ENCODE results near the gene RCE1.
"Not testable (repeated sequence)": the region's sequence is repeated elsewhere in the genome, so short reads cannot be mapped to it uniquely, and the experiment has no call there.

RCE1 gene, protein sequence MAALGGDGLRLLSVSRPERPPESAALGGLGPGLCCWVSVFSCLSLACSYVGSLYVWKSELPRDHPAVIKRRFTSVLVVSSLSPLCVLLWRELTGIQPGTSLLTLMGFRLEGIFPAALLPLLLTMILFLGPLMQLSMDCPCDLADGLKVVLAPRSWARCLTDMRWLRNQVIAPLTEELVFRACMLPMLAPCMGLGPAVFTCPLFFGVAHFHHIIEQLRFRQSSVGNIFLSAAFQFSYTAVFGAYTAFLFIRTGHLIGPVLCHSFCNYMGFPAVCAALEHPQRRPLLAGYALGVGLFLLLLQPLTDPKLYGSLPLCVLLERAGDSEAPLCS

GRCh38 chr11:66842896-66843775 lies at the start of gene RCE1:
RCE1 (plus strand) TSS chr11:66843441; CDS start chr11:66843456, 15 bp downstream.
- DNase-seq = peak; percentile 86

GRCh38 chr11:66799815-66800214 lies 43.4 kb upstream of the RCE1 start:
- DNase-seq = not testable (repeated sequence)

DNA sequence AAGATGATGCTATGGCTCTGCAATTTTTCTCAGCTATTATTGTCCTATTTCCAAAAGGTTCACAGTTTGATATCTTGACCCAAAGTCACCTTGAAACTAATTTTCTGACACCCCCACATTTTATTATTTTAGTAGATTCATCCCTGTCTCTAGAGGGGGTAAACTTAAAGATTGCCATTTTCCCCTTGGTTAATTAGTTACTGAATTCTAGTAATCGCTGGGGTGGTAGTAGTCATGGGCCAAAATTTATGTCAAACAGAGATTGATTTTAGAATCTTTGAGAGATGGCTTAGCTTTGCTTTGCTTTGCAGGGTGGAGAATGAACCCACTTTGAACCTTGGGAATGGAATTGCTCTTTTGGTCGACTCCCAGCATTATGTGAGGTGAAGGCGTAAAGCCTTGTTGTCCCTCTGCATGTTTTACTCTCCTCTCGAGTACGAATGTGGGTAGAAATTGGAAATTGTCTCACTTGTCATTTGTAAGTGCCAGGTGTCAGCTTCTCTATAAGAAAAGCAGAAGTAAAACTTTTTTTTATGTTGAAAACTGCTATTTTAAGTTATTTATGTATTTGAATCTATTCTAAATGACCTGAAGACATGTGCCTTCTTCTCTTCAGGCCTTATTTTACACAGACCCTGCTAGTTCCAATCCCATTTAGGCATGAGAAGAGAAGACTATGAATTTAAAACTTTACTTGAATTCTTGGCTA lies 42.4 kb upstream of the RCE1 start:
- no peak for DNase-seq

GRCh38 chr11:66809592-66809991 lies 33.6 kb upstream of the RCE1 start:
- no peak for DNase-seq

- DNase-seq = no peak
Measured at GRCh38 chr11:66810576-66811185, 32.6 kb upstream of the RCE1 start.

GRCh38 chr11:66814678-66815077 lies 28.6 kb upstream of the RCE1 start:
- no peak for DNase-seq

GRCh38 chr11:66815646-66816045 lies 27.6 kb upstream of the RCE1 start:
- no peak for DNase-seq

- DNase-seq = no peak
Measured at GRCh38 chr11:66818231-66818955, 24.8 kb upstream of the RCE1 start.

- DNase-seq = no peak
Measured at GRCh38 chr11:66820381-66820780, 22.9 kb upstream of the RCE1 start.

DNA sequence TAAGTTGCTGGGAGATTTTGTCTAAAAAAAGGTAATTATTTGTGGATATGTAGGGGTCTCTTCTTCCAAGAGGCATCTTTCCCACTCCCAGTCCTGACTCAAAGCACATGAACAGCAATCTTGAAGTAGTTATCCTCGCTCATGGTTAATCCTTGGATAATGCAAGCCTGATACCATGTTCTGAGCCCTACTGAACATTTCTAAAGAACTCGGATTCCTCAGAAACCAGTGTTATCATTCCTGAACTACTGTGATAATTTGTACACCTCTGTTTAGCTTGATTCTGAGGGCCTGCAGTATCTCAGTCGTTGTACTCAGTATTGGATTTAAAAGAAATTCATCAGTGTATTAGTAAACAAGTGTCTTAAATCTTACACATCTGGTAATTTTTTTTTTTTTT lies 22.3 kb upstream of the RCE1 start:
- DNase-seq = no peak

DNA sequence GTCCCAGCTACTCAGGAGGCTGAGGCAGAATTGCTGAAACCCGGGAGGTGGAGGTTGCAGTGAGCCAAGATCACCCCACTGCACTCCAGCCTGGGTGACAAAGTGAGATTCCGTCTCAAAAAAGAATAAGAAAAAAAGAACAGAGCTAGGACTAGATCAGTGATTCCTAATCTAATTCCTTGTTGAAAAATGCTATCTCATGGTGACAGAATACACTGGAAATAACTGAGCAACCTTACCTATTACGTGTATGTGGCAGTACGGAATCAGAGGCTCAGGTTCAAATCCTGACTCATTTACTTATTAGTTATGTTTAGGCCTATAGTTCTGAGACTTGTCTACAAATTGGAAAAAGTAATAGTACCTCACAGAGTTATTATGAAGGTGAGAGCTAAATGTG lies 19.5 kb upstream of the RCE1 start:
- no peak for DNase-seq

GRCh38 chr11:66824573-66824972 lies 18.7 kb upstream of the RCE1 start:
- not testable (repeated sequence) for DNase-seq

DNA sequence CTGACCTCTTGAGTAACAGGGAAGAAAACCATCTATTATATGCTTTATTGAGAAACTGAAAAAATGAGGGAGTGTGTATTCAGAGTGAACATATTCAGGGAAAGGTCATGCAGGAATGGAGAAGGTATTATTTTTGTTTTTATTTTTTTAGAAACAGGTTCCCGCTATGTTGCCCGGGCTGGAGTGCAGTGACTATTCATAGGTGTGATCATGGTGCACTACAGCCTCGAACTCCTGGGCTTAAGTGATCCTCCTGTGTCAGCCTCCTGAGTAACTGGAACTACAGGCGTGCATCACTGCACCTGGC lies 8.7 kb upstream of the RCE1 start:
- DNase-seq = no peak

GRCh38 chr11:66834943-66835342 lies 8.3 kb upstream of the RCE1 start:
- DNase-seq = no peak

DNA sequence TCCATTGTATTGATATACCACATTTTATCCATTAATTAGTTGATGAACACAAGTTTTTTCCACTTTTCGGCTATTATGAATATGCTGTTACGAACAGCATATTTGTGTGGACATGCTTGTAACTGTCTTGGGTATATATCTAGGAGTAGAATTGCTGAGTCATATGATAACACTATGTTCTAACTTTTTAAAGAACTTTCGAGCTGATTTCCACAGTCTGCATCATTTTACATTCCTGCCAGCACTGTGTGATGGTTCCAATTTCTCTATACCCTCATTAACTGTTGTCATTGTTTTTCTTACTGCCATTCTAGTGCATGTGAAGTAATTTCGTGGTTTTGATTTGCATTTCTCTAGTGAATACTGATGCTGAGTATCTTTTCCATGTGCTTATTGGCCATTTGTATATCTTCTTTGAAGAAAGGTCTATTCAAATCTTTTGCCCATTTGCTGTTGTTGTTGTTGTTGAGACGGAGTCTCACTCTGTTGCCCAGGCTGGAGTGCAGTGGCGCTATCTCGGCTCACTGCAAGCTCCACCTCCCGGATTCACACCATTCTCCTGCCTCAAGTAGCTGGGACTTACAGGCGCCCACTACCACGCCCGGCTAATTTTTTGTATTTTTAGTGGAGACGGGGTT lies 7.4 kb upstream of the RCE1 start:
- DNase-seq = no peak

- DNase-seq = no peak
Measured at GRCh38 chr11:66840317-66841091, 2.7 kb upstream of the RCE1 start.

DNA sequence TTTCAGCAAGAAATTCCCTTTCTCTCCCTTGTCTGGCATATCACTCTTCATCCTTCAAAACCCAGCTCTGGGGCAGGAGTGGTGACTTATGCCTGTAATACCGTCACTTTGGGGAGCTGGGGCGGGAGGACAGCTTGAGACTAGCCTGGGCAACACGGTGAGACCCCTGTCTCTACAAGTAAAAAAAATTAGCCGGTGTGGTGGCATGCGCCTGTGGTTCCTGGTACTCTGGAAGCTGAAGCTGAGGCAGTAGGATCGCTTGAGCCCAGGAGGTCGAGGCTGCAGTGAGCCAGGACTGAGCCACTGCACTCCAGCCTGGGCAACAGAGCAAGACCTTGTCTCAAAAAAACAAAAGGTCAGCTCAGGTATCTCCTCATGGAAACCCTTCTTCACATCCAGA lies 1.4 kb upstream of the RCE1 start:
- no peak for DNase-seq

GRCh38 chr11:66842501-66842895 lies 743 bp upstream of the RCE1 start:
- DNase-seq = no peak

DNA sequence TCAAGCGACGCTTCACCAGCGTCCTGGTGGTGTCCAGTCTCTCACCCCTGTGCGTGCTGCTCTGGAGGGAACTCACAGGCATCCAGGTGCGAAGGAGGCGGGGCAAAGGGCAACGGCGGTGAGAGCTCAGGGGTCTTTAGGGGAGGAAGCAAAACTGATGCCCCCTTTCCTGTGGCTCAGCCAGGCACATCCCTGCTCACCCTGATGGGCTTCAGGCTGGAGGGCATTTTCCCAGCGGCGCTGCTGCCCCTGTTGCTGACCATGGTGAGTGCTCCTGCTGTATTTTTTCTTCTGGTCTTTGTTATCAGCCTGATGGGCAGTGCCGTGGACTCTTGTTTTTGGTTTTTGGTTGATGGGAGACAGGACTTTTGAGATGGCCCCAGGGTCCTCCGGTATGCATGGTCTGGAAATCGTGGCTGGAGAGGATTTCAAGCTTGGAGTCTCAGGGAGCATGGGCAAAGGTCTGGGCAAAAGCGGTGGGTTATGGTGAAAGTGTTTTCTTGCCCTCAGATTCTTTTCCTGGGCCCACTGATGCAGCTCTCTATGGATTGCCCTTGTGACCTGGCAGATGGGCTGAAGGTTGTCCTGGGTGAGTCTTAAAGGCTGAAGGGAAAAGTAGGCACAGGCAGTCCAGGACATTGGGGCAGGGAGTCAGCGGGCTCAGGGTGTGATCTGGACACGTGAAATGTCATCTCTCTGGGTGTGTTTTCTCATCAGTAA lies 695 bp downstream of the RCE1 start:
- DNase-seq = no peak

DNA sequence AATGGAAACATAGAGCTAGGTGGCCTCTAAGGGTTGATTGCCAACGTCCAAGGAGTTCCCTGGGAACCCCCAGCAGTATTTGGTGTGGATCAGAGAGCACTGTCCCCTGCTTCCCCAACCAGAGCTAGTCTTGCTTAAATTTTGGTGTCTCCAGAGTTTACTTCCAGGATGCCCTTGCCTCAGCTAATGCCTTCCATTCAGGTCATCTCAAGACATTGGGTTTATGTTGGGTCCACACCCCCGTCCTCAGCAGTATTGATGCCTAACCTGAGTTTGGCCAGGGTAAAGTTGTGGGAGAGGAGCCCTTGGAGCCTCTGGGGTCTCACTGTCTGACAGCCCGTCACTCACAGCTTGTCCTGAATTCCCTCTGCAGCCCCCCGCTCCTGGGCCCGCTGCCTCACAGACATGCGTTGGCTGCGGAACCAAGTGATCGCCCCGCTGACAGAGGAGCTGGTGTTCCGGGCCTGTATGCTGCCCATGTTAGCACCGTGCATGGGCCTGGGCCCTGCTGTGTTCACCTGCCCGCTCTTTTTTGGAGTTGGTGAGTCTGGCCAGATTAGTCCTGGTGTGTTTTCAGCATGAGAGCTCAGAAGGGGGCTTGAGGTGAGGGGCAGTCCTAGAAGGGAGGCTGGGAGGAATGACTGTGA lies 1.4 kb downstream of the RCE1 start:
- DNase-seq = no peak

All from activated gamma-delta T cell treated with Interleukin-2 at 50 U/mL for 16 hours (primary cell).